Tibial nerve (tissue), 4 donors: ENCODE data around the gene F7. TPM values are rescaled to one million over a fixed set of nuclear protein-coding genes. Genes with fewer than 3 reads are reported as not detected.

ENCODE experiments used
- DNase-seq, 2 donors: peaks; one replicate each; pipeline ENCODE4 v3.0.0-alpha.2; 2019; ENCODE audit warnings: low spot score in 2 of 2
- H3K27ac ChIP-seq, 4 donors: fragments of 200-600 bp; sonication (generic) in 3 of 4; one replicate each; pipeline ENCODE4 v1.5.1; 2017 to 2019; ENCODE audit warnings: mild to moderate bottlenecking in 1 of 4
- H3K27me3 ChIP-seq, 2 donors: fragments of 200-600 bp; sonication (generic) in 1 of 2; one replicate each; pipeline versions ENCODE4 v1.5.1 to v1.6.0; 2017 to 2019
- H3K36me3 ChIP-seq, 3 donors: fragments of 200-600 bp; sonication (generic); one replicate each; pipeline ENCODE4 v1.5.1; 2018 to 2019
- H3K4me1 ChIP-seq, 4 donors: fragments of 200-600 bp; sonication (generic) in 3 of 4; one replicate each; pipeline ENCODE4 v1.5.1; 2017 to 2019
- H3K4me3 ChIP-seq, 4 donors: fragments of 200-600 bp; sonication (generic) in 3 of 4; one replicate each; pipeline ENCODE4 v1.5.1; 2017 to 2019; ENCODE audit warnings: mild to moderate bottlenecking in 1 of 4, moderate library complexity in 1 of 4
- H3K9me3 ChIP-seq, 4 donors: fragments of 200-600 bp; sonication (generic) in 3 of 4; one replicate each; pipeline ENCODE4 v1.5.1; 2017 to 2019
- CTCF ChIP-seq, 5 experiments: fragments of 200-600 bp in 3 of 5; fragments of 450-650 bp in 2 of 5; sonication (generic) in 3 of 5; IDR thresholded peaks; one replicate each; pipeline ENCODE4 v1.5.1; 2016 to 2019; ENCODE audit warnings: antibody characterized with exemption in 5 of 5, mild to moderate bottlenecking in 3 of 5, moderate library complexity in 2 of 5
- EP300 ChIP-seq, 2 donors: sonication (generic); formaldehyde crosslinking; IDR thresholded peaks; one replicate each; pipeline ENCODE4 v1.6.1; 2017; ENCODE audit warnings: antibody characterized with exemption in 2 of 2, mild to moderate bottlenecking in 1 of 2
- POLR2A ChIP-seq, 2 donors: fragments of 450-650 bp; IDR thresholded peaks; one replicate each; pipeline ENCODE4 v1.6.1; 2017; ENCODE audit warnings: antibody characterized with exemption in 2 of 2, mild to moderate bottlenecking in 2 of 2, moderate library complexity in 2 of 2
- WGBS, 2 donors: methylation state at CpG; one replicate each; pipeline ENCODE4 v1.1.5; 2018; 5-methylcytosine and 5-hydroxymethylcytosine counted together
- total RNA-seq, 4 donors: library from RNA; depleted of rRNA; stranded (reverse); fragments of >200 nt; gene quantifications; one replicate each; pipeline ENCODE4 v1.1.0, GENCODE V29; 2016

F7 gene
- total RNA-seq, 4 donors from 2014 or later: not detected

GRCh38 chr13:113094410-113094800, 11.2 kb upstream of the F7 start:
- Histone ChIP-seq H3K36me3 (peaks cover 0 to 15% (median 0%) of the 10 kb centered on the region in 3 donors), H3K4me1 (no peaks in the 10 kb centered on the region), H3K9me3 (no peaks in the 10 kb centered on the region), H3K27me3 (peaks cover 0 to 8% of the 10 kb centered on the region in 2 donors), H3K4me3 (no peak overlapping the region), H3K27ac (no peak overlapping the region)
- 89% methylated on average over 13 to 14 of the region's 14 CpGs for WGBS, 2 donors
- TF ChIP-seq CTCF (IDR thresholded peaks at IDR 0.05): no peak
- no peak for TF ChIP-seq EP300 (IDR thresholded peaks at IDR 0.05)
- no peak for TF ChIP-seq POLR2A (IDR thresholded peaks at IDR 0.05)
- no peak for DNase-seq

- Histone ChIP-seq H3K27ac (no peak overlapping the region), H3K4me1 (no peaks in the 10 kb centered on the region), H3K9me3 (no peaks in the 10 kb centered on the region), H3K36me3 (peaks cover 0 to 8% (median 0%) of the 10 kb centered on the region in 3 donors), H3K27me3 (peaks cover 0 to 8% of the 10 kb centered on the region in 2 donors), H3K4me3 (no peak overlapping the region)
- 90 to 91% methylated on average over 24 to 25 of the region's 25 CpGs for WGBS, 2 donors
- TF ChIP-seq EP300 (IDR thresholded peaks at IDR 0.05): no peak
- no peak for TF ChIP-seq CTCF (IDR thresholded peaks at IDR 0.05)
- DNase-seq: no peak
Observed at GRCh38 chr13:113095146-113096051, 10.2 kb upstream of the F7 start.

- no peak for DNase-seq
- 93% methylated on average over 37 to 47 of the region's 61 CpGs for WGBS, 2 donors
- no peaks in the 10 kb centered on the region for H3K4me1 ChIP-seq
- H3K4me3 ChIP-seq: no peak overlapping the region
- no peak overlapping the region for H3K27ac ChIP-seq
- peaks cover 0 to 8% (median 0%) of the 10 kb centered on the region in 3 donors for H3K36me3 ChIP-seq
- TF ChIP-seq CTCF (IDR thresholded peaks at IDR 0.05) (no peak), POLR2A (IDR thresholded peaks at IDR 0.05) (no peak), EP300 (IDR thresholded peaks at IDR 0.05) (no peak)
- peaks cover 0 to 8% of the 10 kb centered on the region in 2 donors for H3K27me3 ChIP-seq
- no peaks in the 10 kb centered on the region for H3K9me3 ChIP-seq
Observed at GRCh38 chr13:113096052-113096744, 9.4 kb upstream of the F7 start.

DNA sequence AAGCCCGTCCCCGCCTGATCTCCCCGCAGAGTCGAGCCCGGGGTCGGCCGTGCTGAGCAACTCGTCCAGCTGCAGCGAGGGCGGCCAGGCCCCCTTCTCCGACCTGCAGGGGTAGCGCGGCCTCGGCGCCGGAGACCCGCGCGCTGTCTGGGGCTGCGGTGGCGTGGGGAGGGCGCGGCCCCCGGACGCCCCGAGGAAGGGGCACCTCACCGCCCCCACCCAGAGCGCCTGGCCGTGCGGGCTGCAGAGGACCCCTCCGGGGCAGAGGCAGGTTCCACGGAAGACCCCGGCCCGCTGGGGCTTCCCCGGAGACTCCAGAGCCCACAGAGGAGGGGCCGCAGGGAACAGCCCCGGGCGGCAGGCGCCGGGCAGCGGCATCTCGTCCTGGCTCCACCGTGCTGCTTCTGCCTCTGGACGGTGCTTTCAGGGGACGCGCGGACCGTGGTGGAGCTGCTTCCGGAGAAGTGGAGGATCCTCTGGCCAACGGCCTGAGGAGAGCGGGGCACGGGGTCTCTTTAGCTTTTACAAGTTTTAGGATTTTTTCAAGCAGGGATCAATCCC, 8.8 kb upstream of the F7 start:
- 88 to 91% methylated on average over 16 to 35 of the region's 52 CpGs for WGBS, 2 donors
- Histone ChIP-seq H3K4me1 (no peaks in the 10 kb centered on the region), H3K27ac (no peak overlapping the region), H3K36me3 (peaks cover 0 to 8% (median 0%) of the 10 kb centered on the region in 3 donors), H3K27me3 (peaks cover 0 to 8% of the 10 kb centered on the region in 2 donors), H3K9me3 (no peaks in the 10 kb centered on the region), H3K4me3 (no peak overlapping the region)
- TF ChIP-seq EP300 (IDR thresholded peaks at IDR 0.05) (no peak), CTCF (IDR thresholded peaks at IDR 0.05) (no peak), POLR2A (IDR thresholded peaks at IDR 0.05) (no peak)
- no peak for DNase-seq
